ENCODE data around the gene CDH26.
"Not testable (repeated sequence)": the region's sequence is repeated elsewhere in the genome, so short reads cannot be mapped to it uniquely, and the experiment has no call there.

CDH26 gene

DNA sequence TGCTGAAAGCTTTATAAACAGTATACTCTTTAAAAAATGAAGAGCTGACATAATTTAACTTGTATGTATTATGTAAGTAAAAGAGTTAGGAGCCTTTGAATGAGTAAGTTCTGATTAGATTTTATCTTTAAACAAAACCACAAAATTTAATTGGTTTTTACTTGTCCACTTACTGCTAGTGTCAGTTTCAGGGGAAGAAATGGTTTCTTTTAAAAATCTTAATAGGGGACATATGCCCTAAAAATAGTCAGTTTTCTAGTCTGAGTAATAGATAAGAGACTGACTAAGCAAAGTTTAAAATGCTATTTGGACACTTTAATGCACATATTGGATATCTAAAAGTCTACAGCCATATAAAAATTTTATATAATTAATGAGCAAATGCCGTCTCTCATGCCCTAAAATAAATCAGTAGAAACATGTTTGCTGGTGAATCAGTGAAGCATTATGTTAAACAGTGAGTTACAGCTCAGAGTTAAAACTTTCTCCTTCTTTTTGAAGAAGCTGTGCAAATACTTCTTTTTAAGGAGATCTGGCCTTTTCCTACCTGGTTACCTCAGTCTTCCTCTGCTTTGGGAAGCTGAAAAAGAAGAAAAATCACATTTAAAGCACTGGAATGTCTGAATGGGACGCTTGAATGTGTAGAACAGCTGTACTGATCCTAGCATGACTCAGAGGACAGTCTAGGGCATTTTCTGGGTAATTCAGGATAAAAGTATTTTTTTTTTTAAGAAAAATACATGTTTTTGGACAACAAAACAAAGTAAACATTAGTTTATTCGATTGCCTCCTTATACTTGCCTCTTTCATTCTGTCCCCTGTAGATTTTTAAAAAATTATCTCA lies 55.3 kb downstream of the CDH26 start:
- DNase-seq (ENCODE audit: low read depth), result no peak

DNA sequence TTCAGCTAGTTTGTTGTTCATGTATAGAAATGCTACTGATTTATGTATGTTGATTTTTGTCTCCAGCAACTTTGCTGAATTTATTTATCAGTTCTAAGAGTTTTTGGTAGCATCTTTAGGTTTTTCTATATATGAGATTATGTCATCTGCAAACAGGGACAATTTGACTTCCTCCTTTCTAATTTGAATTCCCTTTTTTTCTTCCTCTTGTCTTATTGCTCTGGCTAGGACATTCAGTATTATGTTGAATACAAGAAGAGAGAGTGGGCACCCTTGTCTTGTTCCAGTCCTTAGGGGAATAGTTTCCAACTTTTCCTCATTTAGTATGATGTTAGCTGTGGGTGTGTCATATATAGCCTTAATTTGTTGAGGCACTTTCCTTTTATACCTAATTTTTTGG lies 58.2 kb downstream of the CDH26 start:
- no peak for DNase-seq (ENCODE audit: low read depth)

DNA sequence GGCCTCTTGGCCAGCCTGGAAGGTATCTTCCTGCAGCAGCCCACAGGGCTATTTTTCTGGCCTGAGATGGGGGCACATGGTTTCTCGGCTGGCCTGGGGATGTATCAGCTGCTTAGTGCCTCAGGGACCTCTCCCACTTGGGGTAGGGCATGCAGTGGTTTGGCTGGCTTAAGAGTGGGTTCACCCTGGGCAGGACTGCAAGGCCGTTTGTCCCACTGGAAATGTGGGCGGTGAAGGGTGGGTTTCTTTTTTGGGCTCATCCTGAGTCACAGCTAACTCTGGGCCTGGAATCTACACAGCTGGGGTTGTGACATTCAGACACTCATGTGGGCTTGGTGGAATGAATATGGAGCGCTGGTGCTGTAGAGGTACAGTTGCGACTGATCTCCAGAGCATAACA lies 62.0 kb downstream of the CDH26 start:
- no peak for DNase-seq (ENCODE audit: low read depth)

DNA sequence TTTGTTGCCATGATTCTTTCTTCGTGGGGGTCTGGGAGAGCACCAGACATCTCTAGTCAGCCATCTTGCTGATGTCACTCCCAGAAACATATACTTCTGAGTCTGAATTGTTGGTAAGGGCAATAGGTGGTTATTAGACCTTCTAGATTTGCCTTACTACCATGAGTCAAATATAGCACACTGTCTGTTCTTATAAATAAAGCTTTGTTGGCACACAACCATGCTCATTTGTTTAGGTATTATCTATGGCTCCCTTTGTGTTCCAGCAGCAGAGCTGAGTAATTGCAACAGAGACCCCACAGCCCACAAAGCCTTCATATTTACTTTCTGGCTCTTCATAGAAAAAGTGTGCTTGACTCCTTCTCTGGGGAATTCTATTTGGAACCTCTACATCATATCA lies 62.9 kb downstream of the CDH26 start:
- DNase-seq (ENCODE audit: low read depth), result no peak

DNA sequence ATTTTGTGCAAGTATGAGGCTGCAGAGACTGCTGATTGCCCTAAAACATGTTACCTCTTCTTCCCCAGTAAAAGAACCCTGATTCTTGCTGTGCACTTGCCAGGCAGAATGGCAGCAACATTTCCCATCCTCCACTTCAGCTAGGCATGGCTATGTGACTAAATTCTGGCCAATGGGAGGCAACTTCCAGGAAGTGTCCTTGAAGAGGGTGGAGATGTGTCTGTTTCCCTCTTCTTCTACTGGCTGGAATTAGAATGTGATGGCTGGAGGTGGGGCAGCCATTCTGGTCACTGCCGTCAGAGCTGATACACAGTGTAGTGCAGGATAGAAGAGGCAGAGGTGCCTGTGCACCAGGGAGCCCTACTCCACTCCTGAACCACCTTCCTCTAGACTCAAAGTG lies 64.6 kb downstream of the CDH26 start:
- DNase-seq (ENCODE audit: low read depth), result no peak

DNA sequence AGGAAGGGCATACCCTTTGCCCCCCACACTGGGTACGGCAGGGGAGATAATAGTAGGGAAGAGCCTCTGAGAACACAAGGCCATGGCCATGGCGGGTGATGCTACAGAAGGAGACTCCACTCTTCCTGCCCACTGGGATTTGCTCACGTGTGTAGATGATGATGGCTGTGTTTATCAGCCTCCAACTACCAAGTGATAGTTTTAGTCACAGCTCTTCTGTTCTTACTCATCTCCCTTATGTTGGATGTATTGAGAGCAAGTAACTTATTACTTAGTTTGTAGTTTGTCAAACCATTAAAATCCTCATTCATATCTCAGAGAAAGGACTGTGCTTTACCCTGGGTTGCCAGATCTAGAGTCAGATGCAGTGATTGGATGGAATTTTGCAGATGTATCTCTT lies 66.0 kb downstream of the CDH26 start:
- no peak for DNase-seq (ENCODE audit: low read depth)

DNA sequence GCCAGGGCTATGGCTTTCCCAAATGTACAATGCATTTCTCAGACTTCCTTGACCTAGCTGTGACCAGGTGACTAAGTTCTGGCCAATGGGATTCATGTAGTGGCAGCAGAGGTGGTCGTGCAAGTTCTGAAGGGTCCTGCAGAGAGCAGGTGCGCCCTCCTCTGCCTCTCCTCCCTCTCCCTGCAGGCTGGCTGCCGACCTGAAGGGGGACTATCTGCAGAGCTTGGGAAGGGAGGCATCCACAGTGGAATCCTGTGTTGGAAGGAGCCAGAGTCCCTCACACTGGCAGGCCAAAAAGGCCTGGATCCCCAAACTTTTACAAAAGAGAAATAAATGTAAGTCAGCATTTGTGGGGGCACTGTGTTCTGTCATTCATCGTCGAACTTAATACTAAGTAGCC lies 66.6 kb downstream of the CDH26 start:
- DNase-seq (ENCODE audit: low read depth), result no peak

DNA sequence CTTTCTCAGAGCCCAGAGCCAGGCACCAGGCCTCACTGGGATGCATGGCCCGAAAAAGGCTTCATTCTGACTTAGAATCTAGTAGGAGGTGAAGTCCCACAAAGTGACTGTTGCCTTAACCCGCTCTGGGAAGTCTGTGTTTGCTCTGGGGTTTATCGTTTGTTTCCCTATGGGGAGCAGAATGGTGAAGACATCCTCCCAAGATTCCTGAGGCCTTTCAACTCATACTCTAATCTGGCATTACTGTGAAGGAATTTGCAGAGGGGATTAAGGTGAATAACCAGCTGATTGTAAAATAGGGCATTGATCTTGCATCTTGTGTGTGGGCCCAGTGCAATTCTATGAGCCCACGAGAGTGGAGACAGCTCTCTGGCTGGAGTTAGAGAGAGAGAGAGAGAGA lies 67.8 kb downstream of the CDH26 start:
- no peak for DNase-seq (ENCODE audit: low read depth)

DNA sequence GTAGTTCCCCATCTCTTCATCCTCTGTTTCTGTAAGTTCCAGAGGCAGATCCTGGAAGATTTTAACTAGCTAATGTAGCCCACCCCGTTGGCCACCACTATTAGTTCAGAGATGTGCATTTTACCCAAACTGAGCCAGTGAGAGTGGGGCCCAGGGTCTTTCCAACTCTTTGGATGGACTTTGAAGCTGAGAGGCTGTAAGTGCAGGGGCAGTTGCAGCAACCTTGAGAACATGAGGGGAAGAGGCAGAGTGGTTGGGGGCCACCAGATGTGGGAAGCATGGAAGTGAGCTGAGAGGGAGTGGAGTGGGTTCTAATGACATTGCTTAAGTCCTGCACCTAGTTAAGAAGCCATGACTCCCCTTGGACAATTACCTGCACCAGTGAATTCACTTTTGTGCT lies 72.2 kb downstream of the CDH26 start:
- no peak for DNase-seq (ENCODE audit: low read depth)

DNA sequence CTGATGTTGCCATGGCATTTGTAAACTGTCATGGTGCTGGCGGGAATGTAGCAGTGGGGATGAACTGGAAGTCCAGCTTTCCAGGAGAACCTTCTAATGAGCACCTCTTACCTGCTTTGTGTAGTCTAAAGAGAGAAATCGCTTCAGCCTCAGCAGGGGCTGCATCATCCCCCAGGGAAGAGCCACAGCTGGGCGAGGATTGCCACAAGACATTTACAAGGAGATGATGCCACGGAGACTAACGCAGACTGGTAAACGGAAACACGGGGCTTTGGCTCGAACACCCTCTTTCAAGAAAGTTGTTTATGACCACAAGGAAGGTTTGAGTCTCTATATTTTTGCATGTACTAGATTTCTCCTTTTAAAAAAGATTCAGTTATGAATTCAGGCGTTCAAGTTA lies 72.9 kb downstream of the CDH26 start:
- no peak for DNase-seq (ENCODE audit: low read depth)

DNA sequence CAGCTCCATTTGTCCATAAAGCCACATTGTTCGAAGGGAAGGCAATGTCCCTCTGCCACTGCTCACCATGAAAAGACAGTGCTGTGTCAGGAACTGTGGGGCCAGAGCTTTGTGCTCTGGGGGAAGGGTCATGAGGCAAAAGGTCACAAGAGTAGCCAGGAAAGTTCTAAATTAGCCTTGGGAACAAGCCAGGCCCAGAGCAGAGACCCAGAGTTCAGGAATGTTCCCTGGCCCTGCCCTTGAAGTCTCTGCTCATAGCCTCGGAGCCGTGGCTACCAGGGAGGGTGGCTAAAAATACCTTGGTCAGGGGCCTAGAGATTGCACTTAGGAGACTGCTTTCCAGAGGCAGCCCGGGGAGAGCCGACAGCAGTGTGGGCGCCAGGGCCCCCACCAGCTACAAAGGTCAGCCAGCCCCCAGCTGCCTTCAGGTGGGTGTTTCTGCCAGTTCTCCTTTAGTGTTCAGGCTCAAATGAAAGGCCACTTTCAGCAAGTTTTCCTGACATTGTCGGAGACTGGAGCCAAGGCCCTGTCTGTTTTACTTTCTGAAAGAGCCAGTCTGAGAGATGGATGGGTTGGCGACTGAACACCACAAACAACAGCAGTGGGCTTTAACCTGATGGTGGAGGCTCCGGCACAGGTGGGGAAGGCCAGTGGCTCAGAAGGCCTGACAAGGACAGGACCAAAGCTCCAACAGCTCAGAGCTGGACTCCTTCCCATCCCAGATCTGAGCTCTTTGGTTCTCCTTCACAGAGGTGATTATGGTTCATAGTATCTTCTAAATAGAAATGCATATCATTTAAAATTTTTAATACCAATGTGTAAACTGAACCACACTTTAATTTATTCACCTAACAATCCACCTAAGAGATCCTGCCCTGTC lies 76.2 kb downstream of the CDH26 start:
- no peak for DNase-seq (ENCODE audit: low read depth)

DNA sequence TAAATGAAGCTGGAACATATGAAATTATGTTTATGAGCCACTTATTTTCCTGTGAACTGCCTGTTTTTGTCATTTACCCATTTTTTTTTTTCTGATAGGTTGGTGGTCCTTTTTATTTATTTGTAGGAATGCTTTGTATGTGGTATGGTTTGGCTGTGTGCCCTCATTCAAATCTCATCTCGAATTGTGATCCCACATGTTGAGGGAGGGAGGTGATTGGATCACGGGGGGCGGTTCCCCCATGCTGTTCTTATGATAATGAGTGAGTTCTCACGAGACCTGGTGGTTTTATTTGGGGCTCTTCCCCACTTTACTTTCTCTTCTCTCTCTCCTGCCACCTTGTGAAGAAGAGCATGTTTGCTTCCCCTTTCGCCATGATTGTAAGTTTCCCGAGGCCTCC lies 77.3 kb downstream of the CDH26 start:
- DNase-seq (ENCODE audit: low read depth), result no peak

DNA sequence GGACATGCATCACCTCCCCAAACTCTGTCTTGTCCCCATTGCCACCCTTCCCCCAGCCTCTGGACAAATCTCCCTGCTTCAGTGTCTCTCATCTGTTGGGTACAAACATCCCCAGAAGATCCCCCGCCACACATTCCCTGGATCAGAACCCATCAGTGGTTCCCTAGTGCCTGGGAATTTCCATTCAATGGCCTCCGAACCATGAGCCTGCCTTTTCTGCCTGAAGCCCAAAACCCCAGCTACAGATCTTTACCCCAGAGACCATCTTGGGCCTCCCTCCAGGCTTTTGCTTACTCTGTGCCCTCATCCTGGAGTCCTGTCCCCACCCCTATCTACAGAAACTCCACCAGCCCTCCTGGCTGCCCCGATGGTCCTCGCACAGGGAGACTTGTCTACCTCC lies 78.1 kb downstream of the CDH26 start:
- DNase-seq (ENCODE audit: low read depth), result no peak

DNA sequence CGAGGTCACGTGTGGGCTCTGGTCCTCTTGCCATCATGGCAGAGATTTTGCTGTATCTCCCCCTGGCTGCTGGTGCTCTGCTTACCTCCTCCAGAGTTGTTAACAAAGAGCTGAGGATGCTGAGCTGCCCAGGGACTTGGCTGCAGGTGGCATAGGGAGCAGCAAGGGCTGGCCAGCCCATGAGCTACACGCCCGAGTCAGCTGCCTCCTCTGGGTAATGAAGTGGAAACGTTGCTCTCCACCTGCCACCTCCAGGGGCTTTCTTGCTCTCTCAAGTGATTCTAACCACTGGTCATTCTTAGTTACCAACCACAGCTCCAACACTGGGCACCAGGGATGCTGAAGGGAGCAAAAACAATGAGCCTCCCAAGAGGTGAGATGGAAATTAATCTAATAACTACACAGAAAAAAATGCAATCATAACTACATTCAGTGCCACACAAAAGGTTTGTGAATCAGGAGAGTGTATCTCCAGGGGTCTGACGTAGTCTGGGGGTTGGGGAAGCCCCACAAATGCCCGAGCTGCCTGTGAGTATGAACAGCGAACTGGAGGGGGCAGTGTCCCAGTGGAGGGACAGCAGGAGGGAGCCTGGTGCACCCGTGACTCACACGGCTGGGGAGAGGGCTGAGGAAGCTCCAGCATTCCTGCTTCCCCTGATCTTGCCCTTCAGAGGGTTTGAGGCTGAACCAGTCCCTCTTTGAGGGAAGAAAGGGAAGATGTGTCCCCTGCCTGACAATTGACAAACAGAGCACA lies 78.7 kb downstream of the CDH26 start:
- no peak for DNase-seq (ENCODE audit: low read depth)

DNA sequence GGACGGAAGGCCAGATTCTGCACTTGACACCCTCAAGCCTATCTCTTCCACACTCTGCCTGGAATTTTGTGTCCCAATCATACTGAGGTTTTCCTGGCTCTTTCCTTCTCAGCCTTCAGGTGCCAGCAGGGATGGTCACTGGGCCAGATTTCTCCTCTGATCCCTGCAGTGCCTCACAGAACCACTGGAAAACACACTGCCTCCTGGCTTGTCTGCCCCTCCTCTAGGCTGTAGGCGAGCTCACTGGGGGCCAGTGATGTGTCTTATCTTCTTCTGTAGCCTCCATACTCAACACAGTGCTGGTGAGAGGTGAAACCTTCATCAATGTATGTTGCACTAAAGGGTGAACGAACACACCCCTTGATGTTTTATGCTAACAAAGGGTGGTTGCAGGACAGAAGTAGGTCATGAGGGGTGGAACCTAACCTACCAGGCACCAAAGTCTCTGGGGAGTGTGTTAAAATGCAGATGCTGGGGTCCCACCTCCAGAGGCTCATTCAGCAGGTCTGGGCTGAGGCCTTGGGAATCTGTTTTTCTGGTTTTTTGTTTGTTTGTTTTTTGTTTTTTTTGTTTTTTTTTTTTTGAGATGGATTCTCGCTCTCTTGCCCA lies 80.3 kb downstream of the CDH26 start:
- DNase-seq (ENCODE audit: low read depth), result no peak

DNA sequence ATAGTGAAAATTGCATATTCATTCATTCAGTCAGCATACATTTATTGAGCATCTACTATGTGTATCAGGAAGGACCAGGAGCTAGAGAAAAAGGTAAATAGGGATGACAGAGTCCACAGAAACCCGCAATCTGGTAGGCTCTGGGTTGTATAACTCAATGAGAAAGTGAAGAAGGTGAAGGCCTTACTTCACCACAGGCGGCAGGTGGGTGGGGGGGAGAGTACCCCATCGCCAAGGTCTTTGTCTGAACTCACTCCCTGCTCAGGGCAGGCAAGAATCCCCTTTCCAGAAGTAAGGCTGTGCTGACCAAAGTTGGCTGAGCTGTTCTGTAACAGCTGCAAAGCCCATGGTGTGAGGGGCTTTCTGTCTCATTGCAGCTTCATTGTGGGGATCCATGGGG lies 81.3 kb downstream of the CDH26 start:
- no peak for DNase-seq (ENCODE audit: low read depth)

DNA sequence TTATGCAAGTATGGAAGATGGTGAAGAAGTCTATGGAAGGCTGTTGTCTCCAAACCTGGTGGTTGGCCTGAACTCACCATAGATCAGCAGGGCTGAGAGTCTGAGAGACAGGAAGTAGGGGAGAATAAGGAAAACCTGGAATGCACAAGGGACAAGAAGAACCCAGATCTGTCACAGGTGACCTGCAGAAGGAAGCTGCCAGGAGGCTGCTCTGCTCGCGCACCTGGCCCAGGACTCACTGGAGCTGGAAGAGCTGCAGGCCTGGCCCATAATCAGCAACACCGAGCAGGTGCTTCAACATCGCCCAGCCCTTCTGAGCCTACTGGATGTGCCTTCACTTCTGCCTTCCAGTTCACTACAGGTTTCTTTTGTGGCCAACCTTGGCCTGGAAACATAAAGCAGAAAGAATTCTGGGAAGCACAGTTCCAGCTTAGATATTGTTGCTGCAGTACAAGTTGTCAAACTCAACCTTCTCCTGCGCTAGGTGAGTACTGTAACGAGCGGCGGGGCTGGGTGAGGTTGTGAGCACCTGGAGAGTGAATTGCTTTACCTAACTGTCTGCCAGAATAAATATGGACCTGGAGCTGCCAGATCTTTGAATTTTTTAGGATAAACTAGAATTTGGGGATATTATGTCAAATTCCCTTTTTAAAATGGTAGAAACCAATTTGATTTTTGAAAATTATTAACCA lies 82.4 kb downstream of the CDH26 start:
- DNase-seq (ENCODE audit: low read depth), result no peak

DNA sequence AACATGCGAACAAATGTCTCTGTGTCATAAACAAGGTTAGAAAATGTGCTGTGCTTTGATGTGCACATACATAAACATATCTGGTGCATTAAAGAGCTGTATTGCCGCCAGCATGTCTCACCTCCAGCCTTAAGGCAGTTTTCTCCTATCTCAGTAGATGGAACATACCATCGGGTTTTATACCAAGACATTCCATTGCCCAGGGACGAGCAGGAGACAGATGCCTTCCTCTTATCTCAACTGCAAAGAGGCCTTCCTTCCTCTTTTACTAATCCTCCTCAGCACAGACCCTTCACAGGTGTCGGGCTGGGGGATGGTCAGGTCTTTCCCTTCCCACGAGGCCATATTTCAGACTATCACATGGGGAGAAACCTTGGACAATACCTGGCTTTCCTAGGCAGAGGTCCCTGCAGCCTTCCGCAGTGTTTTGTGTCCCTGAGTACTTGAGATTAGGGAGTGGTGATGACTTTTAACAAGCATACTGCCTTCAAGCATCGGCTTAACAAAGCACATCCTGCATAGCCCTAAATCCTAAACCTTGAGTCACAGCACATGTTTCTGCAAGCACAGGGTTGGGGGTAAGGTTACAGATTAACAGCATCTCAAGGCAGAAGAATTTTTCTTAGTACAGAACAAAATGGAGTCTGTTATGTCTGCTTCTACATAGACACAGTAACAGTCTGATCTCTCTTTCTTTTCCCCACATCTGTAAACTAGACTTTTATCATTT lies 83.4 kb downstream of the CDH26 start:
- not testable (repeated sequence) for DNase-seq (ENCODE audit: low read depth)

DNA sequence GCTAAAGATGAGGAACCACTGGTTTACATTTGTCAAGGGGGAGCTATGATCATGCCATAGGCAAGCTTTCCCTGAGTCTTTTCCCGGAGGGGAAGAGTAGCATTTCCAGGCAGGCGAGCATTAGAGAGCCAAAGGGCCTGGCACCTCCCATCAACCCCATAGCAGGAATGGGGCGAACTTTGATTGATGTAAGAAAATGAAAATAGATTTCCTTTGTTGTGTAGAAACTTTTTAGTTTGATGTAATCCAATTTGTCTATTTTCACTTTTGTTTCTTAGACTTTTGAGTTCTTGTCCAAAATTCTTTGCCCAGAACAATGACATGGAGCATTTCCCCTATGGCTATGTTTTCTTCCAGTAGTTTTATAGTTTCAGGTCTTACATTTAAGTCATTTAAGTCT lies 85.2 kb downstream of the CDH26 start:
- no peak for DNase-seq (ENCODE audit: low read depth)

DNA sequence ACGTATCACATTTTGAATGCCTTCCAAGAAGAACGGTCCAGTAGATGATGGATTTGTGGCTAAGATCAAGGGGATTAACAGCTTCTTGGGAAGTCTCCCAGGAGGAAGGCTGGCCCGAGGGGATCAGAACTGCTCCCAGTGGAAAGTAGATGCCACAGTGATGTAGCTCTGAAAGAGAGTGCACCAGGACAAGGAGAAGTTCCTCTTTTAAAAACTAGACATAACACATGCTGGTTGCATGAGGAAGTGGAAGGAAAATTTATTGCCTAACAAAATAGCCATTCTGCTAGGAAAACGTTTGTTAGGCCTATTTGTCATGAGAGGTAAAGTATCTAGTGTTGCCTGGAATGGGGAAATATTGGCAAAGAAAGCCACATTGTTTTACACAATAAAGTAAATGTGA lies 87.8 kb downstream of the CDH26 start:
- no peak for DNase-seq (ENCODE audit: low read depth)

DNA sequence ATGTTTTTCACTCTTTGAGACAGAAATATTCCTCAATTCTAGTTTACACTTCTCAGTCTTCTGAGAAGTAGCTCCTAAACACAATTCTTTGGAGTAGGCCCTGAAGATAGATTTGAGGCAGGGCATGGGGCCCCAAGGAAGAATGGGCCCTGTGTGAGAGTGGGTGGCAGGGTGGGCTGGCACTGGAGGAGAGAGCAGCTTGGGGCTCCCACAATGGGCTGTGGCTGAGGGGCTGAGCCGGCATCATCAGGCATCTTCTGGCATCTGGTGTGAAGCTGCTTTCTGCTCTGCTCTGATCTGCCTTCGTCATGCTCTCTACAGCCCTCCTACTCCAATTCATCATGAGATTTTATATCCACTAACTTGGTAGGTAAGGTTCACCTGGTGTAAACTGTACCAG lies 88.2 kb downstream of the CDH26 start:
- DNase-seq (ENCODE audit: low read depth), result no peak
